Epithelial cell of proximal tubule (primary cell): ENCODE data around the gene C3orf85. TPM values are rescaled to one million over a fixed set of nuclear protein-coding genes. Genes with fewer than 3 reads are reported as not detected.
A peak's percentile ranks its signal among the peaks of the same experiment; 100 is the strongest.

ENCODE experiments used
- DNase-seq: peaks from one replicate; pipeline ENCODE4 v3.0.0-alpha.2; 2011; ENCODE audit warnings: low read depth
- H3K4me3 ChIP-seq: 2 replicates; pipeline ENCODE4 v1.5.1; 2011; ENCODE audit warnings: low read depth, mild to moderate bottlenecking, low read length
- CTCF ChIP-seq: conservative IDR thresholded peaks from 2 replicates; pipeline ENCODE4 v1.5.1; 2012; ENCODE audit warnings: low read depth, mild to moderate bottlenecking, low read length
- total RNA-seq: library from RNA; depleted of rRNA; stranded (reverse); fragments of >200 nt; gene quantifications from 2 replicates; pipeline ENCODE4 v1.2.3, GENCODE V29; 2015

C3orf85 gene
- total RNA-seq, result not detected in 2 replicates

GRCh38 chr3:109136523-109136922 is at the start of gene C3orf85:
Gene C3orf85 (plus strand): TSS chr3:109136719. CDS start chr3:109136848, 129 bp downstream.
- DNase-seq, result no peak
- TF ChIP-seq CTCF, result no peak
- no peak within 1 kb of the TSS for H3K4me3 ChIP-seq

GRCh38 chr3:109089265-109089664 is 47.3 kb upstream of the C3orf85 start:
- no peak for DNase-seq
- no peak overlapping the region for H3K4me3 ChIP-seq
- TF ChIP-seq CTCF, result no peak

GRCh38 chr3:109091846-109092245 is 44.7 kb upstream of the C3orf85 start:
- DNase-seq, result no peak
- H3K4me3 ChIP-seq, result no peak overlapping the region
- no peak for TF ChIP-seq CTCF

- DNase-seq, result no peak
- no peak for TF ChIP-seq CTCF
Observed at GRCh38 chr3:109093561-109093960, 43.0 kb upstream of the C3orf85 start.

GRCh38 chr3:109095166-109095565 is 41.4 kb upstream of the C3orf85 start:
- no peak overlapping the region for H3K4me3 ChIP-seq
- TF ChIP-seq CTCF, result no peak
- no peak for DNase-seq

More at GRCh38 chr3:109093561-109093960, 43.0 kb upstream of the C3orf85 start:
- H3K4me3 ChIP-seq, result no peak overlapping the region

- H3K4me3 ChIP-seq, result no peak overlapping the region
- peak; percentile 62 for TF ChIP-seq CTCF
- DNase-seq, result no peak
Observed at GRCh38 chr3:109098079-109098644, 38.4 kb upstream of the C3orf85 start.

- DNase-seq, result no peak
- H3K4me3 ChIP-seq, result no peak overlapping the region
Observed at GRCh38 chr3:109109574-109109973, 26.9 kb upstream of the C3orf85 start.

More at GRCh38 chr3:109109574-109109973, 26.9 kb upstream of the C3orf85 start:
- TF ChIP-seq CTCF, result no peak
